HCT116 (cell line): ENCODE measurements around the gene GNG7. TPM values are rescaled to one million over a fixed set of nuclear protein-coding genes. Genes with fewer than 3 reads are reported as not detected.

ENCODE experiments used
- ATAC-seq: fragments of 200-7000 bp; cut with Tn5 transposase; 2 replicates; pipeline ENCODE4 v1.9.1; 2020; ENCODE audit warnings: mild to moderate bottlenecking, moderate library complexity
- BruUV-seq: library from RNA; stranded (reverse); fragments of 400-500 nt; replicated peaks from 2 replicates; lab custom pipeline; 2021; lab: Mats Ljungman, UMichigan
- CTCF ChIA-PET: fragments of 300-600 bp; sonication (Branson Sonifier 250); formaldehyde crosslinking; loops from one replicate; lab custom pipeline; 2021; ENCODE audit warnings: antibody characterized with exemption; lab: Charles Lee
- POLR2A ChIA-PET: fragments of 300-600, 350-600 bp; sonication (Branson Sonifier 250); formaldehyde crosslinking; loops from one replicate; lab custom pipeline; 2021; ENCODE audit warnings: antibody characterized with exemption; lab: Charles Lee
- RAD21 ChIA-PET, 2 experiments: fragments of 300-600 bp; sonication (Branson Sonifier 250); formaldehyde crosslinking; loops; one replicate each; lab custom pipeline; 2023; ENCODE audit warnings: low total read pairs in 2 of 2; ENCODE audit not compliant: uncharacterized antibody in 2 of 2, unreplicated experiment in 2 of 2, low non-redundant PET in 1 of 2; lab: Charles Lee
- DNase-seq: peaks from one replicate; pipeline ENCODE4 v3.0.0-alpha.2; 2010; ENCODE audit warnings: low read depth, low spot score
- H2AFZ ChIP-seq: fragments of 200-600 bp; shearing (Covaris generic), sonication (generic); 2 replicates; pipeline ENCODE4 v1.6.1; 2017; ENCODE audit warnings: low read depth, mixed run types, mixed read lengths, antibody characterized with exemption, low read length; ENCODE audit not compliant: poor library complexity, severe bottlenecking
- H3K27ac ChIP-seq: 2 replicates; pipeline ENCODE4 v1.5.1; 2012; ENCODE audit warnings: low read depth, low read length
- H3K27me3 ChIP-seq: fragments of 200-600 bp; sonication (generic); 2 replicates; pipeline ENCODE4 v1.6.1; 2016; ENCODE audit warnings: mixed run types, low read length, mixed read lengths; ENCODE audit not compliant: insufficient read depth
- H3K36me3 ChIP-seq, 2 experiments: fragments of 200-500 bp in 1 of 2; fragments of 200-600 bp in 1 of 2; sonication (Bioruptor generic) in 1 of 2; sonication (generic) in 1 of 2; 2 replicates each; pipeline versions ENCODE4 v1.5.1 to v1.6.1; 2014 to 2016; ENCODE audit warnings: low read length in 2 of 2, inconsistent platforms in 1 of 2, mixed read lengths in 1 of 2, mixed run types in 1 of 2; ENCODE audit not compliant: insufficient read depth in 2 of 2, control insufficient read depth in 1 of 2
- H3K4me1 ChIP-seq, 2 experiments: fragments of 200-600 bp in 1 of 2; sonication (generic) in 1 of 2; 2 replicates each; pipeline versions ENCODE4 v1.5.1 to v1.6.1; 2012 to 2017; ENCODE audit warnings: low read length in 2 of 2, inconsistent platforms in 1 of 2, mild to moderate bottlenecking in 1 of 2, mixed read lengths in 1 of 2, mixed run types in 1 of 2, moderate library complexity in 1 of 2; ENCODE audit not compliant: insufficient read depth in 2 of 2, control insufficient read depth in 1 of 2
- H3K4me2 ChIP-seq: fragments of 200-600 bp; sonication (generic); 2 replicates; pipeline ENCODE4 v1.6.1; 2017; ENCODE audit warnings: mixed run types, low read length, mixed read lengths
- H3K4me3 ChIP-seq, 2 experiments: fragments of 200-600 bp in 1 of 2; sonication (generic) in 1 of 2; replicated peaks in 1 of 2; 2 replicates each; pipeline ENCODE4 v1.5.1; 2011 to 2016; ENCODE audit warnings: low read length in 2 of 2, control low read depth in 1 of 2, low read depth in 1 of 2, mild to moderate bottlenecking in 1 of 2, mixed read lengths in 1 of 2, mixed run types in 1 of 2
- H3K79me2 ChIP-seq: fragments of 200-600 bp; sonication (generic); 2 replicates; pipeline ENCODE4 v1.6.1; 2017; ENCODE audit warnings: mild to moderate bottlenecking, mixed run types, low read length, moderate library complexity, mixed read lengths; ENCODE audit not compliant: insufficient read depth
- H3K9ac ChIP-seq: fragments of 200-600 bp; sonication (generic); 2 replicates; pipeline ENCODE4 v1.6.1; 2016; ENCODE audit warnings: low read length, mixed read lengths
- H3K9me2 ChIP-seq: fragments of 200-600 bp; sonication (generic), shearing (Covaris generic); 2 replicates; pipeline ENCODE4 v1.6.1; 2017; ENCODE audit warnings: mixed run types, mild to moderate bottlenecking, moderate library complexity; ENCODE audit not compliant: insufficient read depth
- H3K9me3 ChIP-seq, 2 experiments: fragments of 200-500 bp in 1 of 2; fragments of 200-600 bp in 1 of 2; sonication (Bioruptor generic) in 1 of 2; sonication (generic) in 1 of 2; 2 replicates each; pipeline ENCODE4 v1.6.1; 2014 to 2017; ENCODE audit warnings: low read length in 2 of 2, mixed read lengths in 2 of 2, inconsistent platforms in 1 of 2, low read depth in 1 of 2, mild to moderate bottlenecking in 1 of 2, mixed run types in 1 of 2, moderate library complexity in 1 of 2; ENCODE audit not compliant: control insufficient read depth in 1 of 2, insufficient read depth in 1 of 2
- H4K20me1 ChIP-seq: fragments of 200-600 bp; sonication (generic), shearing (Covaris generic); 2 replicates; pipeline ENCODE4 v1.6.1; 2017; ENCODE audit warnings: mixed run types, mild to moderate bottlenecking, moderate library complexity; ENCODE audit not compliant: insufficient read depth
- ATF3 ChIP-seq: IDR thresholded peaks from 2 replicates; pipeline ENCODE4 v1.6.1; 2012
- CBX3 ChIP-seq: IDR thresholded peaks from 2 replicates; pipeline ENCODE4 v1.6.1; 2012; ENCODE audit warnings: low read depth
- CTCF ChIP-seq, 3 experiments: fragments of 200-600 bp in 1 of 3; sonication (generic) in 1 of 3; IDR thresholded peaks in 2 of 3; conservative IDR thresholded peaks in 1 of 3; 2 replicates each; pipeline ENCODE4 v1.5.1; 2012 to 2017; ENCODE audit warnings: low read depth in 2 of 3, low read length in 2 of 3, antibody characterized with exemption in 1 of 3, borderline replicate concordance in 1 of 3, control low read depth in 1 of 3, mild to moderate bottlenecking in 1 of 3, mixed read lengths in 1 of 3, mixed run types in 1 of 3, moderate library complexity in 1 of 3; ENCODE audit not compliant: insufficient read depth in 1 of 3
- EGR1 ChIP-seq: IDR thresholded peaks from 2 replicates; pipeline ENCODE4 v1.6.1; 2012; ENCODE audit warnings: low read depth
- ELF1 ChIP-seq: IDR thresholded peaks from 2 replicates; pipeline ENCODE4 v1.6.1; 2012; ENCODE audit warnings: low read depth, borderline replicate concordance
- EZH2 ChIP-seq: fragments of 200-600 bp; sonication (generic); IDR thresholded peaks from 2 replicates; pipeline ENCODE4 v1.6.1; 2017; ENCODE audit warnings: antibody characterized with exemption, mixed run types
- EZH2phosphoT487 ChIP-seq: fragments of 200-600 bp; IDR thresholded peaks from 2 replicates; pipeline ENCODE4 v1.6.1; 2018; ENCODE audit warnings: antibody characterized with exemption, borderline replicate concordance
- FOSL1 ChIP-seq: IDR thresholded peaks from 2 replicates; pipeline ENCODE4 v1.6.1; 2012; ENCODE audit warnings: low read depth
- JUND ChIP-seq: IDR thresholded peaks from 2 replicates; pipeline ENCODE4 v1.6.1; 2012
- MAX ChIP-seq: IDR thresholded peaks from 2 replicates; pipeline ENCODE4 v1.6.1; 2012
- POLR2A ChIP-seq: IDR thresholded peaks from 2 replicates; pipeline ENCODE4 v1.7.0; 2011; ENCODE audit warnings: borderline replicate concordance; ENCODE audit not compliant: insufficient read depth, insufficient read length; ENCODE audit errors: extremely low read depth
- RAD21 ChIP-seq: IDR thresholded peaks from 2 replicates; pipeline ENCODE4 v1.6.1; 2012; ENCODE audit warnings: low read depth, mild to moderate bottlenecking
- SIN3A ChIP-seq: IDR thresholded peaks from 2 replicates; pipeline ENCODE4 v1.6.1; 2012; ENCODE audit warnings: low read depth
- SP1 ChIP-seq: IDR thresholded peaks from 2 replicates; pipeline ENCODE4 v1.6.1; 2012; ENCODE audit warnings: low read depth
- SRF ChIP-seq: IDR thresholded peaks from 2 replicates; pipeline ENCODE4 v1.6.1; 2012; ENCODE audit warnings: low read depth
- TCF7L2 ChIP-seq: IDR thresholded peaks from 2 replicates; pipeline ENCODE4 v1.7.0; 2011; ENCODE audit warnings: borderline replicate concordance, inconsistent platforms; ENCODE audit not compliant: insufficient read depth, insufficient read length; ENCODE audit errors: extremely low read depth
- YY1 ChIP-seq: IDR thresholded peaks from 2 replicates; pipeline ENCODE4 v1.6.1; 2011; ENCODE audit warnings: low read length, low read depth, moderate library complexity, mild to moderate bottlenecking; ENCODE audit not compliant: insufficient replicate concordance; ENCODE audit errors: extremely low read depth
- ZBTB33 ChIP-seq: IDR thresholded peaks from 2 replicates; pipeline ENCODE4 v1.6.1; 2011; ENCODE audit warnings: mild to moderate bottlenecking, low read length, moderate library complexity; ENCODE audit not compliant: insufficient replicate concordance; ENCODE audit errors: extremely low read depth
- ZFX ChIP-seq: fragments of 450-650 bp; IDR thresholded peaks from 2 replicates; pipeline ENCODE4 v1.6.1; 2017
- ZNF274 ChIP-seq: fragments of 200-500 bp; sonication (Bioruptor generic); IDR thresholded peaks from 2 replicates; pipeline ENCODE4 v1.6.1; 2014; ENCODE audit warnings: mild to moderate bottlenecking, low read depth, low read length, inconsistent platforms
- intact Hi-C: fragments of 100-400 bp; cut with micrococcal nuclease; formaldehyde crosslinking; loops from 2 replicates; pipeline ENCODE4 v1.10.0; 2022
- total RNA-seq: library from RNA; stranded (reverse); gene quantifications from one replicate; pipeline ENCODE4 v1.2.1, GENCODE V29; 2021; ENCODE audit not compliant: unreplicated experiment

The GNG7 gene
- total RNA-seq, 1 experiment from 2014 or later: 11.3 TPM

- Histone ChIP-seq H3K27ac (no peak overlapping the region), H3K79me2 (no peaks in the 10 kb centered on the region), H3K4me2 (no peak overlapping the region), H3K4me1 (peaks cover 25 to 60% of the 10 kb centered on the region in 2 experiments), H3K9ac (no peak overlapping the region), H3K9me3 (no peaks in the 10 kb centered on the region), H4K20me1 (no peaks in the 10 kb centered on the region), H3K27me3 (no peaks in the 10 kb centered on the region), H3K9me2 (no peaks in the 10 kb centered on the region), H2AFZ (no peak overlapping the region), H3K36me3 (no peaks in the 10 kb centered on the region), H3K4me3 (no peak overlapping the region)
- intact Hi-C loops: loop anchor here (10.0 kb wide), 1 partner anchor 300 kb away; the partner anchor contains the start of gene DOT1L
- DNase-seq: no peak
- POLR2A ChIA-PET: interaction anchor here (1.6 to 6.8 kb wide), 2 partner anchors 12 to 80 kb away, joined by 3 to 44 read pairs; partner anchors contain the start of gene GADD45B
- no peak for ATAC-seq
- CTCF ChIA-PET: interaction anchor here (1.1 to 1.2 kb wide), 2 partner anchors 10 kb away, joined by 3 to 5 read pairs; no protein-coding TSS in a partner anchor
- TF ChIP-seq CBX3: no peak
- TF ChIP-seq RAD21: no peak
- TF ChIP-seq CTCF (IDR thresholded peaks at IDR 0.05 in 2 of 3, conservative IDR thresholded peaks at IDR 0.05 in 1 of 3; ENCODE audit: borderline replicate concordance in 1 of 3, insufficient read depth in 1 of 3, low read depth in 2 of 3, low read length in 2 of 3): no peak
- TF ChIP-seq SIN3A: no peak
- TF ChIP-seq TCF7L2: no peak
- TF ChIP-seq EGR1: no peak
- no peak for TF ChIP-seq POLR2A
- no peak for TF ChIP-seq SP1
- TF ChIP-seq JUND: no peak
- TF ChIP-seq SRF: no peak
- TF ChIP-seq ATF3: no peak
- no peak for TF ChIP-seq ZNF274
- no peak for TF ChIP-seq EZH2
- no peak for TF ChIP-seq MAX
- TF ChIP-seq ZBTB33: no peak
- TF ChIP-seq FOSL1: no peak
- TF ChIP-seq YY1: no peak
- no peak for TF ChIP-seq EZH2phosphoT487
- TF ChIP-seq ZFX: no peak
- TF ChIP-seq ELF1: no peak
- RAD21 ChIA-PET: no interaction called here
- BruUV-seq: no TSS peak
Observed at GRCh38 chr19:2464389-2464788, 238.1 kb downstream of the GNG7 start.
